Gastroesophageal sphincter (tissue), 4 donors: Measurements from ENCODE around the gene IFRD1. TPM values are rescaled to one million over a fixed set of nuclear protein-coding genes. Genes with fewer than 3 reads are reported as not detected.

ENCODE experiments used
- ATAC-seq: fragments of 150-250 bp; one replicate; pipeline ENCODE4 v1.9.1; 2016; ENCODE audit warnings: mild to moderate bottlenecking, moderate library complexity
- H3K27ac ChIP-seq, 4 donors: fragments of 200-600 bp; sonication (generic) in 3 of 4; 1 replicate in 3 of 4; 2 replicates in 1 of 4; pipeline ENCODE4 v1.5.1; 2016 to 2019
- H3K27me3 ChIP-seq: fragments of 200-600 bp; sonication (generic); one replicate; pipeline ENCODE4 v1.5.1; 2019
- H3K36me3 ChIP-seq, 2 donors: fragments of 200-600 bp; sonication (generic); one replicate each; pipeline ENCODE4 v1.5.1; 2019; ENCODE audit warnings: control low read depth in 1 of 2
- H3K4me1 ChIP-seq, 3 donors: fragments of 200-600 bp; sonication (generic); 1 replicate in 2 of 3; 2 replicates in 1 of 3; pipeline ENCODE4 v1.5.1; 2016 to 2019; ENCODE audit warnings: control low read depth in 2 of 3
- H3K4me3 ChIP-seq, 2 donors: fragments of 200-600 bp; sonication (generic); one replicate each; pipeline ENCODE4 v1.5.1; 2019; ENCODE audit warnings: mild to moderate bottlenecking in 1 of 2, moderate library complexity in 1 of 2
- H3K9me3 ChIP-seq, 3 donors: fragments of 200-600 bp; sonication (generic); one replicate each; pipeline ENCODE4 v1.5.1; 2017 to 2019; ENCODE audit warnings: control low read depth in 2 of 3
- EP300 ChIP-seq: sonication (generic); formaldehyde crosslinking; IDR thresholded peaks from one replicate; pipeline ENCODE4 v1.6.1; 2017; ENCODE audit warnings: antibody characterized with exemption, mild to moderate bottlenecking
- POLR2A ChIP-seq, 2 donors: fragments of 450-650 bp; IDR thresholded peaks; one replicate each; pipeline ENCODE4 v1.6.1; 2017; ENCODE audit warnings: antibody characterized with exemption in 2 of 2, mild to moderate bottlenecking in 2 of 2, moderate library complexity in 1 of 2
- POLR2AphosphoS5 ChIP-seq: sonication (generic); formaldehyde crosslinking; IDR thresholded peaks from one replicate; pipeline ENCODE4 v1.6.1; 2017; ENCODE audit warnings: antibody characterized with exemption
- WGBS, 2 donors: methylation state at CpG; one replicate each; pipeline ENCODE4 v1.1.5; 2018; ENCODE audit warnings: low coverage in 1 of 2; 5-methylcytosine and 5-hydroxymethylcytosine counted together
- total RNA-seq, 4 donors: library from RNA; depleted of rRNA; stranded (reverse); fragments of >200 nt; gene quantifications; one replicate each; pipeline ENCODE4 v1.1.0, GENCODE V29; 2016
- TF ChIP-seq, protein P1 (sequence below), 4 experiments: fragments of 200-600 bp in 2 of 4; fragments of 450-650 bp in 2 of 4; sonication (generic) in 1 of 4; IDR thresholded peaks; one replicate each; pipeline ENCODE4 v1.5.1; 2017 to 2019; ENCODE audit warnings: antibody characterized with exemption in 4 of 4, mild to moderate bottlenecking in 2 of 4, moderate library complexity in 2 of 4

The IFRD1 gene
- total RNA-seq, 4 donors from 2014 or later, result 36.8 to 78.3 (median 56.5) TPM

DNA sequence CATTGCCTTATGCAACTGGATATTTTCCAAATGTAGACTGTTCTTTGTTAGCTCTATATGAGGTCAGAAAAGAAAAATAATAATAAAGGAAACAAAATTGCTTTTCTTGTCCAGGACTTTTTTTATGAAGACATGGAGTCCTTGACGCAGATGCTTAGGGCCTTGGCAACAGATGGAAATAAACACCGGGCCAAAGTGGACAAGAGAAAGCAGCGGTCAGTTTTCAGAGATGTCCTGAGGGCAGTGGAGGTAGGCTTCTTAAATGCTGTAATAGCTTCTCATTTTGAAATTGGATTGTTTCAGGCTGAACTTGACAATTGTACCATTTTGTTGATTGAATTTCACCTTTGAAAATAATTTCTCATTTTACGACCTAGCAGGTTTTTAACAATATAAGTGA lies 17.6 kb downstream of the IFRD1 start:
- Histone ChIP-seq H3K27ac (no peak overlapping the region), H3K27me3 (no peaks in the 10 kb centered on the region), H3K36me3 (peaks cover 5 to 95% of the 10 kb centered on the region in 2 donors), H3K4me1 (peaks cover 0 to 11% (median 0%) of the 10 kb centered on the region in 3 donors), H3K9me3 (no peaks in the 10 kb centered on the region), H3K4me3 (no peak overlapping the region)
- TF ChIP-seq, protein P1, sequence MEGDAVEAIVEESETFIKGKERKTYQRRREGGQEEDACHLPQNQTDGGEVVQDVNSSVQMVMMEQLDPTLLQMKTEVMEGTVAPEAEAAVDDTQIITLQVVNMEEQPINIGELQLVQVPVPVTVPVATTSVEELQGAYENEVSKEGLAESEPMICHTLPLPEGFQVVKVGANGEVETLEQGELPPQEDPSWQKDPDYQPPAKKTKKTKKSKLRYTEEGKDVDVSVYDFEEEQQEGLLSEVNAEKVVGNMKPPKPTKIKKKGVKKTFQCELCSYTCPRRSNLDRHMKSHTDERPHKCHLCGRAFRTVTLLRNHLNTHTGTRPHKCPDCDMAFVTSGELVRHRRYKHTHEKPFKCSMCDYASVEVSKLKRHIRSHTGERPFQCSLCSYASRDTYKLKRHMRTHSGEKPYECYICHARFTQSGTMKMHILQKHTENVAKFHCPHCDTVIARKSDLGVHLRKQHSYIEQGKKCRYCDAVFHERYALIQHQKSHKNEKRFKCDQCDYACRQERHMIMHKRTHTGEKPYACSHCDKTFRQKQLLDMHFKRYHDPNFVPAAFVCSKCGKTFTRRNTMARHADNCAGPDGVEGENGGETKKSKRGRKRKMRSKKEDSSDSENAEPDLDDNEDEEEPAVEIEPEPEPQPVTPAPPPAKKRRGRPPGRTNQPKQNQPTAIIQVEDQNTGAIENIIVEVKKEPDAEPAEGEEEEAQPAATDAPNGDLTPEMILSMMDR (IDR thresholded peaks at IDR 0.05), result no peak
- TF ChIP-seq POLR2AphosphoS5 (no peak), EP300 (no peak), POLR2A (IDR thresholded peaks at IDR 0.05) (no peak)
- ATAC-seq, result no peak
- 79 to 80% methylated on average over 4 of the region's 4 CpGs for whole genome bisulfite sequencing, 2 donors

DNA sequence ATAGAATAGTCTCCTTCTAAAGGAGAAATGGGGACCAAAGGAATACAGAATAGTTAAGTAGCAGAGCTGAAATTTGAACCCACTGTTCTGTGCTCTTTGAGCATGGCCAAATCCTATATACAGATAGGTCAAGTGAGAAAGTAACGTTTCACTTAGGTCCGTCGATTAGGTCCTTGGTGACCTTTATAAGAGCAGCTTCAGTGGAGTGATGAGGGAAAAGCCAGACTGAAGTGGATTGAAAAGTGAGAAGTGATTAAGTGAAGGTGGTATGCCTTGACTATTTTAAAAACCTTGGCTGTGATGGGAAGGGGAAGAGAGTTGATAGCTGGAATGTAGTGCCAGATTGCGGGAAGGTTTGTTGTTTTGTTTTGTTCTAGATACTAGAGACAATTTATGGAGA lies 19.9 kb downstream of the IFRD1 start:
- H3K4me3 ChIP-seq, result no peak overlapping the region
- H3K4me1 ChIP-seq, result peaks cover 0 to 3% (median 0%) of the 10 kb centered on the region in 3 donors
- WGBS, 2 donors, result 79 to 98% methylated on average over 4 of the region's 4 CpGs
- TF ChIP-seq POLR2A (IDR thresholded peaks at IDR 0.05), result no peak
- TF ChIP-seq EP300, result no peak
- TF ChIP-seq, protein P1 (IDR thresholded peaks at IDR 0.05), result no peak
- no peak for TF ChIP-seq POLR2AphosphoS5
- ATAC-seq, result no peak
- H3K36me3 ChIP-seq, result peaks cover 5 to 93% of the 10 kb centered on the region in 2 donors
- no peak overlapping the region for H3K27ac ChIP-seq
- no peaks in the 10 kb centered on the region for H3K9me3 ChIP-seq
- no peaks in the 10 kb centered on the region for H3K27me3 ChIP-seq

DNA sequence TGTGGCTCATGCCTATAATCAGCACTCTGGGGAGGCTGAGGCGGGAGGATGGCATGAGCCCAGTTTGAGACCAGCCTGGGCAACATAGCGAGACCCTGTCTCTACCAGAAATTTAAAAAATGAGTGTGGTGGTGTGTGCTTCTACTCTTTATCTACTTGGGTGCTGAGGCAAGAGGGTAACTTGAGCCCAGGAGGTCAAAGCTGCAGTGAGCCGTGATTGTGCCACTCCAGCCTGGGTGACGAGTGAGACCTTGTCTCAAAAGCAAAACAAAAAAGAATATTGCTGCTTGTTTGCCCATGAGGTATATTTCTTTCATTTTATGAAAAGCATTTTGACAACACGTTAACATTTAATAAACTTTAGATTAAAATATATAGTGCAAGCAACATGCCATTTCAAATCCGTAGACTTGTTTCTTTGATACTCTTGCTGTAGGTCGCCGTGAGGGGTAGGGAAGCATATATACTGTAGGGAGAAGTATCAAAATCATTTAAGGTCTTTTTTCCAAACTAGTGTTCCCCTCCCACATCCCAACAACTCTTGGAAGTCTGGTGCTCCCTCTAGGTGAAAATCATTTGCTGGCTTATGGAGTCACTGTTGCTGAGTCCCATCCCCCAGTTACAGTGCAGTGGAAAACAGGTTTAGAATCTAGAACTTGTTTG lies 26.3 kb downstream of the IFRD1 start:
- H3K9me3 ChIP-seq, result no peaks in the 10 kb centered on the region
- no peak overlapping the region for H3K27ac ChIP-seq
- H3K36me3 ChIP-seq, result peaks cover 0 to 61% of the 10 kb centered on the region in 2 donors
- no peak overlapping the region for H3K4me3 ChIP-seq
- ATAC-seq, result no peak
- TF ChIP-seq POLR2A (IDR thresholded peaks at IDR 0.05), result no peak
- H3K4me1 ChIP-seq, result peaks cover under 1 to 12% (median 2%) of the 10 kb centered on the region in 3 donors
- no peaks in the 10 kb centered on the region for H3K27me3 ChIP-seq
- 98 to 100% methylated on average over 4 to 7 of the region's 8 CpGs for whole genome bisulfite sequencing, 2 donors

DNA sequence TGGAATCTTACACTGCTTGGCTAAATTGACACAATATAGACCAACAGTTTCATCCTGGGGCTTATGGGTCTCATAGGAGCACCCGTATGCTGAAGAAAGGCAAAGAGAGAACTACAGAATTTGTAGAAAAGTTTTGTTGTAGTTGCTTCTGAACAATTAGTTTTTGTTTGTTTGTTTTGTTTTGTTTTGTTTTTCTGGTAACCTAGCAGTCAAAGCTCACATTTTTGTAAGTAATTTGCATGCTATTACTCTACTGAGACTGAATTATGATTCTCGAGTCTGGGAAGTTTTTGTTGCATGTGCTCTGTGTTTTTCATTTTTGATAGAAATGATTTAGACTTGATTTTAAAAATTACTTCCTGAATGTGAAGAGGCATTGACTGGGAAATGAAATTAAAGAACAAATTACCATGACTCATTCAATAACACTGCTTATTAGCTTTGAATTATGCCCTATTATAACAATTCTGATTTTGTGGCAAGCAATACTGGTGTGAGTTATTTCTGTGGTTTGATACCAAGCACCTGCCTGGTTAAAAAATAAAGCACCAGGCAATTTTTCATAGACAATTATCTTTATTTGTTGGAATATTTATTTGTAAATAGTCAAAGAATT lies 31.0 kb downstream of the IFRD1 start:
- 69 to 73% methylated on average over 2 of the region's 2 CpGs for WGBS, 2 donors
- H3K27ac ChIP-seq, result peak overlapping the region in 3 of 4 donors; percentile 41 to 59 (median 57)
- H3K4me3 ChIP-seq, result no peak overlapping the region
- H3K36me3 ChIP-seq, result peaks cover 0 to 17% of the 10 kb centered on the region in 2 donors
- ATAC-seq, result no peak
- H3K9me3 ChIP-seq, result no peaks in the 10 kb centered on the region
- TF ChIP-seq EP300 (no peak), POLR2A (IDR thresholded peaks at IDR 0.05) (no peak), POLR2AphosphoS5 (no peak)
- TF ChIP-seq, protein P1 (IDR thresholded peaks at IDR 0.05), result no peak
- peaks cover 14 to 47% (median 19%) of the 10 kb centered on the region in 3 donors for H3K4me1 ChIP-seq
- H3K27me3 ChIP-seq, result no peaks in the 10 kb centered on the region

DNA sequence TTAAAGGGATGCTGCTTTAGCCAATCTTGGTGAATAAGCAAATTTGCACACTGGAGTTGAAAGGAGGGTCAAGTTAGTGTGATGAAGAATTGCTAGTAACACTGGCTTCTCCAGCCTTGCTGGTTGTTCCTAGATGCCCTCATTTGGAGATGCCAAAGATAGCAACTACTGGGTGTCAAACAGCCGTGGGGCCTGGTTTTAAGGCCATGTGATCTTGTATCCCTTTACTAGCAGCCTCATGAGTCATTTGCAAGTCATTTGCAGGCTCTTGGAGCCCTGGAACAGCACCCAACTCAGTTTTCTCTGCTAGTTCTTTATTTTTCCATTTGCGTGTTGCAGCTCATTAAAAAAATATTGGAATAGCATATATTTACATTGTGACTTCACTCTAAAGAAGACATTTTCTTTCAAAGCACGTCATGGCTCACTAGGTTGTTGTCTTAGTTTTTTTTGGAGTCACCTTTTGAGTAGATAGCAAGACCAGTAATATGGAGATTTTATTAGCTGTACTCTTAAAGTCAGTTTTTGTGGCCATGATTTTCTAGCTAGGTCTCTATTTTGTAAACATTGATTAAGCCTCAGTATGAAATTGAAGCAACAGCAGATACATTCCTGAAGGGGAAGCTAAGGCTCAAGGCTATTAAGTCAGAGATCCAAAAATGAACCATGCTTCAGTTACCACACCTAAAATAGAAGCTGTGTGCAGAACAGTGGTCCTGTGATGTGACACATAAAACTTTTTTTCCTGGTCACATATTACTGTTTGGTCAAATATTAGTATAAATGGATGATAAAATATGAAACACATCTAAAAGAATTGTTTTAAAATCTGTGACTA lies 31.8 kb downstream of the IFRD1 start:
- ATAC-seq, result peak; percentile 86
- 14 to 18% methylated on average over 2 to 3 of the region's 3 CpGs for WGBS, 2 donors
- H3K27ac ChIP-seq, result peak overlapping the region; percentile 41 to 59 (median 55)

More for the DNA sequence above, 31.8 kb downstream of the IFRD1 start:
- Histone ChIP-seq H3K4me3 (no peak overlapping the region), H3K36me3 (peaks cover 0 to 9% of the 10 kb centered on the region in 2 donors), H3K4me1 (peaks cover 14 to 47% (median 19%) of the 10 kb centered on the region in 3 donors), H3K27me3 (no peaks in the 10 kb centered on the region), H3K9me3 (no peaks in the 10 kb centered on the region)
- TF ChIP-seq POLR2A (IDR thresholded peaks at IDR 0.05), result no peak
- no peak for TF ChIP-seq EP300
- TF ChIP-seq, protein P1 (IDR thresholded peaks at IDR 0.05), result no peak
- peak; percentile 83 for TF ChIP-seq POLR2AphosphoS5
